SU-DHL-6 (cell line): ENCODE results near the gene UQCRQ.

Experiments used
- H2AFZ ChIP-seq: fragments of 200-600 bp; sonication (generic); 2 replicates; pipeline ENCODE4 v1.6.1; 2014; ENCODE audit warnings: low read depth, mild to moderate bottlenecking, moderate library complexity, mixed read lengths, antibody characterized with exemption, low read length; ENCODE audit not compliant: severe bottlenecking
- H3F3A ChIP-seq: fragments of 200-600 bp; shearing (Covaris generic); 2 replicates; pipeline ENCODE4 v1.6.0; 2016; ENCODE audit warnings: antibody characterized with exemption, mild to moderate bottlenecking; ENCODE audit not compliant: insufficient read depth
- H3K27ac ChIP-seq: fragments of 200-600 bp; sonication (generic); 2 replicates; pipeline ENCODE4 v1.5.1; 2016; ENCODE audit warnings: low read depth, mild to moderate bottlenecking, low read length, moderate library complexity, mixed read lengths
- H3K27me3 ChIP-seq: fragments of 200-600 bp; sonication (generic), shearing (Covaris generic); 2 replicates; pipeline ENCODE4 v1.6.0; 2014; ENCODE audit warnings: mild to moderate bottlenecking, low read length
- H3K36me3 ChIP-seq: fragments of 200-600 bp; sonication (generic); 2 replicates; pipeline ENCODE4 v1.6.1; 2014; ENCODE audit warnings: mild to moderate bottlenecking, low read length, mixed read lengths
- H3K4me2 ChIP-seq: fragments of 300-600, 200-600 bp; shearing (Covaris generic), sonication (generic); 2 replicates; pipeline ENCODE4 v1.6.0; 2014; ENCODE audit warnings: low read length, low read depth, mild to moderate bottlenecking; ENCODE audit not compliant: poor library complexity, severe bottlenecking
- H3K4me3 ChIP-seq: fragments of 200-600 bp; sonication (generic); 2 replicates; pipeline ENCODE4 v1.5.1; 2014; ENCODE audit warnings: antibody characterized with exemption, low read length, mild to moderate bottlenecking, mixed read lengths; ENCODE audit not compliant: insufficient read depth, poor library complexity, severe bottlenecking
- H3K79me2 ChIP-seq: fragments of 200-600 bp; sonication (generic); 2 replicates; pipeline ENCODE4 v1.6.1; 2014; ENCODE audit warnings: mild to moderate bottlenecking, low read length, moderate library complexity; ENCODE audit not compliant: insufficient read depth
- H3K9ac ChIP-seq: fragments of 200-600 bp; sonication (generic); 2 replicates; pipeline ENCODE4 v1.7.0; 2014; ENCODE audit warnings: mild to moderate bottlenecking, low read length
- H3K9me2 ChIP-seq: fragments of 200-600 bp; sonication (generic); replicated peaks from 2 replicates; pipeline ENCODE4 v1.6.1; 2014; ENCODE audit warnings: low read length; ENCODE audit not compliant: insufficient read depth
- H3K9me3 ChIP-seq: fragments of 200-600 bp; sonication (generic); 2 replicates; pipeline ENCODE4 v1.6.1; 2014; ENCODE audit warnings: low read length, mixed read lengths; ENCODE audit not compliant: insufficient read depth
- H4K20me1 ChIP-seq: fragments of 200-600 bp; sonication (generic); 2 replicates; pipeline ENCODE4 v1.6.1; 2014; ENCODE audit warnings: low read depth, mild to moderate bottlenecking, antibody characterized with exemption, low read length, moderate library complexity, mixed read lengths
- EZH2phosphoT487 ChIP-seq: fragments of 200-600 bp; sonication (generic), shearing (Covaris generic); conservative IDR thresholded peaks from 2 replicates; pipeline ENCODE4 v1.6.1; 2018; ENCODE audit warnings: mild to moderate bottlenecking, antibody characterized with exemption, low read length, moderate library complexity, mixed read lengths
- TF ChIP-seq, protein P1 (sequence below): fragments of 200-600 bp; sonication (generic); IDR thresholded peaks from one replicate; pipeline ENCODE4 v1.5.1; 2017; ENCODE audit warnings: antibody characterized with exemption, mild to moderate bottlenecking, low read length, moderate library complexity; ENCODE audit not compliant: insufficient read depth, poor library complexity, severe bottlenecking

UQCRQ gene

DNA sequence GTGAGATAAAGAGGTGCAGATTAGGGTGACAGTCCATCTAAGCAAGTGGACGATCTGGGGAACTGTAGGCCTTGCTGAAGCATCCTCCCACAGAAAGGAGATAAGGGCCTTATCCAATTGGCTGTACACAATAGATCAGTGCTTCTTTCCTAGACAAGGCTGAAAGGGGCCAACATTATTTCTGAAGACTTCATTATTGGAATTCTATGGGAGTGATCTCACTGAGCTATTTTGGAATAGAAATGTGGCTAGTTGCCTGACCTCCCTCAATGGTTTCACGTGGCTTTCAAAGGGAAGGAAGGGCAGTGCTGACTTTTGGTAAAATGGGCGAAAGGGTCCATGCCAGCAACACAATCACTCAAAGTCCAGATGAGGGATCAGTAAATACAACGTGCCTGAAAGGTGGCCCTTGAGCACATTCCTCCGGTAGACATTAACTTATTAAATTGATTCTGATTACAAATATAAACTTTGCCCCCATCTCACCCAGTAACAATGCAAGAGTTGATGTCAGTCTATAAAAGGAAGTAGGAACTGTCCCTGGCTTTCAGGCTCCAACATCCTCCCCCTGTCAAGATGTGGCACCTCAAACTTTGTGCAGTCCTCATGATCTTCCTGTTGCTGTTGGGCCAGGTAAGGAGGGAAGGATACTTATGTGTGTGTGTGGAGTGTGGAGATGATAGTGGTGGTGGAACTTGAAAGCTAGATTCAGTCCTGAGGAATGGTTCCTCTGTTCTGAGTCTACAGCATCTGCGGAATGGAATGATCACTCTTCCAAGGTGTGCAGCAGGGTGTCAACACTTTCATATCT, 6.9 kb downstream of the UQCRQ start, which contains the start of gene LEAP2:
Gene LEAP2, plus strand, starts transcription at position 550 of the 811 bp plus-strand sequence. Its CDS starts 27 bp downstream, at position 577.
- Histone ChIP-seq H3K9ac (no peak within 1 kb of the TSS), H3K27ac (no peak within 1 kb of the TSS), H3K36me3 (peaks cover 8% of the 10 kb centered on the region; the same call in 1 of the 2 replicates), H3K9me2 (no peaks in the 10 kb centered on the region), H3K9me3 (no peaks in the 10 kb centered on the region), H3K4me3 (no peak within 1 kb of the TSS), H3K79me2 (no peaks in the 10 kb centered on the region), H3K4me2 (no peak within 1 kb of the TSS), H3K27me3 (no peaks in the 10 kb centered on the region), H2AFZ (no peak within 1 kb of the TSS), H4K20me1 (no peaks in the 10 kb centered on the region), H3F3A (0 out of 2 replicates have a peak, but pooled peaks cover 6% of the 10 kb centered on the region)
- TF ChIP-seq, protein P1, sequence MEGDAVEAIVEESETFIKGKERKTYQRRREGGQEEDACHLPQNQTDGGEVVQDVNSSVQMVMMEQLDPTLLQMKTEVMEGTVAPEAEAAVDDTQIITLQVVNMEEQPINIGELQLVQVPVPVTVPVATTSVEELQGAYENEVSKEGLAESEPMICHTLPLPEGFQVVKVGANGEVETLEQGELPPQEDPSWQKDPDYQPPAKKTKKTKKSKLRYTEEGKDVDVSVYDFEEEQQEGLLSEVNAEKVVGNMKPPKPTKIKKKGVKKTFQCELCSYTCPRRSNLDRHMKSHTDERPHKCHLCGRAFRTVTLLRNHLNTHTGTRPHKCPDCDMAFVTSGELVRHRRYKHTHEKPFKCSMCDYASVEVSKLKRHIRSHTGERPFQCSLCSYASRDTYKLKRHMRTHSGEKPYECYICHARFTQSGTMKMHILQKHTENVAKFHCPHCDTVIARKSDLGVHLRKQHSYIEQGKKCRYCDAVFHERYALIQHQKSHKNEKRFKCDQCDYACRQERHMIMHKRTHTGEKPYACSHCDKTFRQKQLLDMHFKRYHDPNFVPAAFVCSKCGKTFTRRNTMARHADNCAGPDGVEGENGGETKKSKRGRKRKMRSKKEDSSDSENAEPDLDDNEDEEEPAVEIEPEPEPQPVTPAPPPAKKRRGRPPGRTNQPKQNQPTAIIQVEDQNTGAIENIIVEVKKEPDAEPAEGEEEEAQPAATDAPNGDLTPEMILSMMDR = no peak
- no peak for TF ChIP-seq EZH2phosphoT487

DNA sequence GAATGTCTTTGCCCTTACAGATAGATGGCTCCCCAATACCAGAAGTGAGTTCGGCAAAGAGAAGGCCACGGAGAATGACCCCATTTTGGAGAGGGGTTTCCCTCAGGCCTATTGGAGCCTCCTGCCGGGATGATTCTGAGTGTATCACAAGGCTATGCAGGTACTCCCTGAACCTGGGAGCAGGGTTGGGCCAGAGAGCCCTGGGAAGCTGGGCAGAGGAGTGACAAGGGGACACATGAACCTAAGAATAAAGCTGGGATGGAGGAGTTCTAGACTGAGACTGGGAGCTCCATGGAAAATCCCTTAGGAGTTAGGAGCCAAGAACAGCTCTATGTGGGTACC, 7.5 kb downstream of the UQCRQ start:
- Histone ChIP-seq H3K4me3 (no peak overlapping the region), H3K36me3 (peaks cover 11% of the 10 kb centered on the region; the same call in 1 of the 2 replicates), H3F3A (0 out of 2 replicates have a peak, but pooled peaks cover 6% of the 10 kb centered on the region), H3K9me3 (no peaks in the 10 kb centered on the region), H3K9me2 (no peaks in the 10 kb centered on the region), H3K27me3 (no peaks in the 10 kb centered on the region), H3K9ac (no peak overlapping the region), H3K27ac (no peak overlapping the region), H3K4me2 (no peak overlapping the region), H2AFZ (no peak overlapping the region), H3K79me2 (no peaks in the 10 kb centered on the region), H4K20me1 (no peaks in the 10 kb centered on the region)
- TF ChIP-seq EZH2phosphoT487 = no peak
- TF ChIP-seq, protein P1 = no peak

DNA sequence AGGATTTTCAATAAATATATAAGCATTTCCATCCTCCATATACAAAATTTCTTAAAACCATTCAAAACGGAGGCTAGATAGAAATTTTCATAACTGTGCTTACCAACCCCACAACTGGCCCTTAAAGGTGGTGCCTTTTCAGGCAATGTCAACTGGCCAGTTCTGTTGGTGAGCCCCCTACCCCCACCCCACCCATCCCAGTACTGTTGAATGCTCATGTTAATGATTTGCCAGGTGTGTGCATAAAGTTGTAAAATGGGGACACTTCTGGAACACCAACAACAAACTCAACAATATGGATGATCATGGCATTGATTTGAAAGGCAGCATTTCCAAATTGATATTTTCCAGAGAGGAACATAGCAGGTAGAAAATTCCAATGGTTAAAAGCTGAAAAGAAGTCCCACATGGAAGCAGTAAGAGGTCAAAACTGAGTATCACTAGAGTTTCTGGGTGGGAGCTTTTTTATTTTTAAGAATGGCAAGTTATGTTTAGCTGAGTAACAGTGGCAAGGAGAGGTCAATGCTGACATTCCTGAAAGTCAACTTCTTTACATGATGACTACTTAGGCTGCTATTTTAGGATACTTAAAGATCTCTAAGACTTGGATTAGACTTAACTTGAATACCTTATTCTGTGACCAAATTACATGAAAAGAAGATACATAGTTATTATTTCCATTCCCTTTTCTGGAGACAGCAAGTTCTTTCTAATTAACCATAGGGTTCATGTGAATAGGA, 9.7 kb downstream of the UQCRQ start:
- Histone ChIP-seq H3K27ac (no peak overlapping the region), H3K4me3 (no peak overlapping the region), H3K36me3 (peaks cover 26% of the 10 kb centered on the region), H3K79me2 (no peaks in the 10 kb centered on the region), H3F3A (0 out of 2 replicates have a peak, but pooled peaks cover under 1% of the 10 kb centered on the region), H4K20me1 (no peaks in the 10 kb centered on the region), H2AFZ (no peak overlapping the region), H3K4me2 (no peak overlapping the region), H3K9ac (no peak overlapping the region), H3K9me3 (no peaks in the 10 kb centered on the region), H3K27me3 (no peaks in the 10 kb centered on the region), H3K9me2 (no peaks in the 10 kb centered on the region)
- no peak for TF ChIP-seq EZH2phosphoT487
- TF ChIP-seq, protein P1 = no peak
